D721Med (cell line): ENCODE measurements around the gene SORL1-AS1.
A peak's percentile ranks its signal among the peaks of the same experiment; 100 is the strongest.

Source experiments
- DNase-seq: peaks from one replicate; pipeline ENCODE4 v3.0.0; 2011; ENCODE audit warnings: low spot score; ENCODE audit not compliant: insufficient read length
- FAIRE-seq: peaks from 2 replicates; lab custom pipeline; 2011; peaks lifted over from hg19 to GRCh38; lab: Jason Lieb, UNC
- TF ChIP-seq, protein P1 (sequence below): IDR thresholded peaks from 2 replicates; pipeline ENCODE4 v1.5.1; 2012; ENCODE audit warnings: mild to moderate bottlenecking, control low read depth; ENCODE audit not compliant: insufficient read depth; ENCODE audit errors: missing control alignments

The SORL1-AS1 gene

DNA sequence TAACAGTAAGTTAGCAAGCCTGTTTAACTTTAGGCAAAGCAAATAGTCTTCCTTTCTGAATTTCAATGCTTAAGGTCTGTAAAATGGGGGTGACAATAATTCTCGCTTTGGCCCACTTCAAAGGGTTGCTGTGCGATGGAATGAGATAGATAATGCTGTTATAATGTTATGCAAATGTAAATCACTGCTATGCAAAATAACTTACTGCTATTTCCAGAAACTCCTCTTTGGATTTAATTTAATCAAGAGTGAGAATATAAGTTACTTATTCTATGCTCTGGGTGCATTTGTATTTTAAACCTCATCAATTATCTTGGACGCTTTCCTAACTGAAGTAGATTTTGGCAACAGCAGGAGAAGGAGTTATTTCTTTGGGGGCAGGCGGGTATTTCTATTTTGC, 4.8 kb downstream of the SORL1-AS1 start:
- DNase-seq (no peak), FAIRE-seq (no peak)
- TF ChIP-seq, protein P1, sequence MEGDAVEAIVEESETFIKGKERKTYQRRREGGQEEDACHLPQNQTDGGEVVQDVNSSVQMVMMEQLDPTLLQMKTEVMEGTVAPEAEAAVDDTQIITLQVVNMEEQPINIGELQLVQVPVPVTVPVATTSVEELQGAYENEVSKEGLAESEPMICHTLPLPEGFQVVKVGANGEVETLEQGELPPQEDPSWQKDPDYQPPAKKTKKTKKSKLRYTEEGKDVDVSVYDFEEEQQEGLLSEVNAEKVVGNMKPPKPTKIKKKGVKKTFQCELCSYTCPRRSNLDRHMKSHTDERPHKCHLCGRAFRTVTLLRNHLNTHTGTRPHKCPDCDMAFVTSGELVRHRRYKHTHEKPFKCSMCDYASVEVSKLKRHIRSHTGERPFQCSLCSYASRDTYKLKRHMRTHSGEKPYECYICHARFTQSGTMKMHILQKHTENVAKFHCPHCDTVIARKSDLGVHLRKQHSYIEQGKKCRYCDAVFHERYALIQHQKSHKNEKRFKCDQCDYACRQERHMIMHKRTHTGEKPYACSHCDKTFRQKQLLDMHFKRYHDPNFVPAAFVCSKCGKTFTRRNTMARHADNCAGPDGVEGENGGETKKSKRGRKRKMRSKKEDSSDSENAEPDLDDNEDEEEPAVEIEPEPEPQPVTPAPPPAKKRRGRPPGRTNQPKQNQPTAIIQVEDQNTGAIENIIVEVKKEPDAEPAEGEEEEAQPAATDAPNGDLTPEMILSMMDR: no peak

DNA sequence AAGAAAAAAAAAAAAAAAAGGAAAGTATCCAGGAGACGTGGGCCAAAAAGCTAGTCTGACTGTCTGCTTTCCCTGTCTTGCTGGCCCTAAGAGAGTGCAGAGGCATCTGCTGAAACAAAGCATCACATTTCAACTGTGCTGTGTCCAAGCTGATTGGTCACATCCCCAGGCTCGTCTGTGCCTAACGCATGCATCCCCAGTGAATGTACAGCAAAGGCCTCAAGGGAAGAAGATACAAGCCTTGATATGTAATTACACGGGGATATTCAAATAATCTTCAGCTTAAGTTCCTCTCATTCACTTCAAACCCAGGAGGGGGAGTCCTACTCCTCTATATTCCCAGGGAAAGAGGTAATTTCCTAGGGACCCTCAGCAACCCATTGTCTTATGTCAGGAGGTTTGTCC, 6.0 kb downstream of the SORL1-AS1 start:
- FAIRE-seq (no peak), DNase-seq (no peak)
- TF ChIP-seq, protein P1: peak; percentile 28

DNA sequence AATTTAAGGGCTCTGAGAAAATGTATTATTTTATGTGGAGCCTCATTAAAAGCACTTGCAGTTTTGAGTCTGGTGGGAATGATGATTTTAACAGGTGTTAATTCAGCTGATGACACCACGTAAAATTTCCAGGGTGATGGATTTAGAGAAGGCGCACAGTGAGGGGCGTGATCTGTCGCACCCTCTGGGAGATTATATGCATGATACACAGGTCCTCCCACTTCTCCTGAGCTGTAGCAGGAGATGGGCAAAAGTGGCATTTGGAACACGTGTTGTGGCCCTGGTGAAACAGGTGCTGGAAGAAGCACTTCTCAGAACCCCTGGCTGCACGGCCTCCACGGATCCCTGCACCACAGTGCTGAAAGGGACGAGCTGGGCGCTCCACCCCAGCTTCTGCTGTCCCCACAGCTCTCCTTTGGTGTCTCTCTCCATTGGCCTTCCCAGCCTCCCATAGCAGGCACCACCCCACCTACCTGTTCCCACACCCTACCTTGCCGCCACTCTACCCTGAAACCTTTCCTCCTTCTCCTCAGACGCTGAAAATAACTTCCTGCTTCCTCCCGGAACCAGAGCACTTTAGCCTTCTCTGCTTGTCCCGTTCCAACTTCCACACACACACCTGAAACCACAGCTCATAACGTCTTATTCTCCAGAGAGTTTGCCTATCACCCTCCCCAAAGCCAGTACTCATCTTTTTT, 7.5 kb downstream of the SORL1-AS1 start:
- DNase-seq (no peak), FAIRE-seq (no peak)
- TF ChIP-seq, protein P1: no peak

DNA sequence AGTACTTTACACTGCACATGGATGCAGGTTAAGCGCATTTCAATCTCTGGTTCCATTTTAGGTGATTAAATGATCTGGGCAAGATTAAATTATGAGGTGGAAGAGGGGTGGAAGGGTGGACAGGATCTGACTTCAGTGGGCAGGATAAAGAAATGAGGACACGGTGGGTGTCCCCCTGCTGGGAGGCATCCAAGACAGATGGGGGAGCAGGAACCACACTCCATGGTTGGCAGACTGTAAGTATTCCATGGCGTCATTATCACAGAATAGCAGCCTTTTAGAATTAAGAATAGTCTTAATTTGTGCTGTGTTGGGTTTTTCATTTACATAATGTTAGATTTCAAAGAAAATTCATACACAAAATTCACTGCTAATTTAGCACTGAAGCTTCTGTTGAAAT, 8.2 kb downstream of the SORL1-AS1 start:
- FAIRE-seq: no peak
- TF ChIP-seq, protein P1: no peak

DNA sequence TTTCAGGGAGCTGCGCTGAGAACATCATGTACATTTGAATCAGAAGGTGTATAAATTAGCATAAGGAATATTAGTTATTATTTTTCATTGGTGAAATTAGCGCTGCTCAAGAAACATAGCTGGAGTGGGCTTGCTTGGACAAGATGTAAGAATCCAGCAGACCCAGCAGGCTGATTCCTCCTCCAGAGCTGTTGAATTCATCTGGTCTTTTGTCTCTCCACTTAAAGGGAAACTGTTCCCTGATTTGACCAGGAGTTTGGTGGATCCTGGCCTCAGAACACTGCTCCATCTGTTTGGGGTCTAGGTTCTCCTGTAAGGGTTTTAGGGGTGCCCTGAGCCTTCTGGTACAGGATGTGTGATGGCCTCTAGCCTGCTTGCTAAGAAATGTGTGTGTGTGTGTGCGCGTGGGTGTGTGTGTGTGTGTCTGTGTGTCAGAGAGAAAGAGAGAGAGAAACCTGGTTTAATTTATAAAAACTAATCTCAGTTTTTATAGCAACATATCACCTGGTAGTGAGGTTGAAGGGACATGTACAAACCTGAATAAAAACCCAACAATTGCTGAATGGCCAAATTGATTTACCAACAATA, 9.0 kb downstream of the SORL1-AS1 start:
- TF ChIP-seq, protein P1: no peak
- DNase-seq: no peak
- FAIRE-seq: no peak

More for the DNA sequence above, 8.2 kb downstream of the SORL1-AS1 start:
- no peak for DNase-seq

DNA sequence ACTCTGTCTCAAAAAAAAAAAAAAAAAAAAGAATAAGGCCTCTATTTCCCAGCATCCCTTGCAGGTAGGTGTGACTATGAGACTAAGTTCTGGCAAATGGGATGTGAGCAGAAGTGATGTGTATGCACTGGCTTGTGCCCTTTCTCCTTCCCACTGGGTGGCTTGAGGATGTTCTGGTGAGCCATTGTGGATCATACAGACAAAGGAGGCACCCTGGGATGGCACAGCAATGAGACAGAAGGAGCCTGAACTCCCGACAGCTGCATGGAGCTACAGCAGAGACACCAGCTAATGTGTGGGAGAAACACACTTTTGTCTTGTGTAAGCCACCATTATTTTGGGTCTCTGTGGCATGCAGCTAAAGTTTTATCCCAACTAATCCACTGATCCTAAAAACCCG, 11.2 kb downstream of the SORL1-AS1 start:
- TF ChIP-seq, protein P1: no peak
- no peak for FAIRE-seq
- no peak for DNase-seq

DNA sequence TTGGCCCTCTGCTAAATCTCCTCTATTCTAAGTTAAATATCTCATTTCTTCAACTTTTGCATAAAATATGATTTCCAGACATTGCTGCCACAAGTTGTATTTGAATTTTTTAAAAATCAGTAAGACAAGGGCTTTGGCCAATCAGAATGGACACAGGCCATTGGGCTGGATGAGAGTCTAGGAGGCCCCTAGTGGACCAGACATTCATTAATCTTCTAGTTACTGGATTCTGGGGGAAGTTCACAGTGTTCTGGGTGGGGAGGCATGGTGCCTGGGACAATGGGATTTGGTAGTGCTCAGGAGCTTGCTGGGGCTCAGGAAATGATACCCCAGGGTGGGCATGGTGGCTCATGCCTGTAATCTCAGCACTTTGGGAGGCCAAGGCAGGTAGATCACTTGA, 13.0 kb downstream of the SORL1-AS1 start:
- FAIRE-seq: no peak
- DNase-seq: no peak
- TF ChIP-seq, protein P1: no peak
